Activated T-cell treated with anti-CD3 and anti-CD28 coated beads, Interleukin-2, amount 50 U/mL, for 24 hours (primary cell): ENCODE measurements around the gene TTC22.

ENCODE experiments used
- DNase-seq: peaks from one replicate; pipeline ENCODE4 v3.0.0-alpha.2; 2020
- H3K27ac Mint-ChIP-seq: 2 replicates; pipeline ENCODE4 v1.8.0; 2020; ENCODE audit warnings: mild to moderate bottlenecking, mixed read lengths
- H3K27me3 Mint-ChIP-seq: 2 replicates; pipeline ENCODE4 v1.8.0; 2020; ENCODE audit warnings: mixed read lengths
- H3K36me3 Mint-ChIP-seq: 2 replicates; pipeline ENCODE4 v1.8.0; 2020; ENCODE audit warnings: low read depth, mixed read lengths
- H3K4me1 Mint-ChIP-seq: 2 replicates; pipeline ENCODE4 v1.8.0; 2020; ENCODE audit warnings: low read depth, mixed read lengths
- H3K4me3 Mint-ChIP-seq: 2 replicates; pipeline ENCODE4 v1.8.0; 2020; ENCODE audit warnings: mild to moderate bottlenecking, moderate library complexity, mixed read lengths
- H3K9me3 Mint-ChIP-seq: 2 replicates; pipeline ENCODE4 v1.8.0; 2020; ENCODE audit warnings: mixed read lengths

The TTC22 gene

GRCh38 chr1:54800899-54801759 lies at the start of gene TTC22:
Gene TTC22, minus strand, starts transcription at chr1:54801323. Its CDS starts 160 bp downstream, at chr1:54801163.
- H3K4me1 Mint-ChIP-seq: peaks cover 64% of the 10 kb centered on the region
- H3K4me3 Mint-ChIP-seq: peak within 1 kb of the TSS; percentile 84
- H3K9me3 Mint-ChIP-seq: no peaks in the 10 kb centered on the region
- H3K27me3 Mint-ChIP-seq: no peaks in the 10 kb centered on the region
- peaks cover 7% of the 10 kb centered on the region for H3K36me3 Mint-ChIP-seq
- DNase-seq: peak; percentile 81
- H3K27ac Mint-ChIP-seq: peak within 1 kb of the TSS; percentile 94

- Mint-ChIP-seq H3K4me3 (no peak overlapping the region), H3K27ac (no peak overlapping the region), H3K9me3 (no peaks in the 10 kb centered on the region), H3K27me3 (no peaks in the 10 kb centered on the region), H3K36me3 (peaks cover 79% of the 10 kb centered on the region), H3K4me1 (no peaks in the 10 kb centered on the region)
- no peak for DNase-seq
Observed at GRCh38 chr1:54850737-54851136, 49.6 kb upstream of the TTC22 start.

GRCh38 chr1:54850069-54850730 lies 49.1 kb upstream of the TTC22 start:
- no peak overlapping the region for H3K27ac Mint-ChIP-seq
- no peaks in the 10 kb centered on the region for H3K27me3 Mint-ChIP-seq
- DNase-seq: no peak
- no peaks in the 10 kb centered on the region for H3K4me1 Mint-ChIP-seq
- H3K4me3 Mint-ChIP-seq: no peak overlapping the region
- H3K36me3 Mint-ChIP-seq: peaks cover 74% of the 10 kb centered on the region
- no peaks in the 10 kb centered on the region for H3K9me3 Mint-ChIP-seq

GRCh38 chr1:54849219-54850068 lies 48.3 kb upstream of the TTC22 start:
- Mint-ChIP-seq H3K36me3 (peaks cover 68% of the 10 kb centered on the region), H3K4me1 (no peaks in the 10 kb centered on the region), H3K4me3 (no peak overlapping the region), H3K27ac (no peak overlapping the region), H3K27me3 (no peaks in the 10 kb centered on the region), H3K9me3 (no peaks in the 10 kb centered on the region)
- DNase-seq: no peak

- H3K4me1 Mint-ChIP-seq: no peaks in the 10 kb centered on the region
Observed at GRCh38 chr1:54848134-54848948, 47.2 kb upstream of the TTC22 start.

GRCh38 chr1:54846716-54847284 lies 45.7 kb upstream of the TTC22 start:
- Mint-ChIP-seq H3K9me3 (no peaks in the 10 kb centered on the region), H3K27me3 (no peaks in the 10 kb centered on the region), H3K36me3 (peaks cover 42% of the 10 kb centered on the region), H3K4me1 (no peaks in the 10 kb centered on the region), H3K27ac (no peak overlapping the region), H3K4me3 (no peak overlapping the region)
- DNase-seq: no peak

More at GRCh38 chr1:54848134-54848948, 47.2 kb upstream of the TTC22 start:
- H3K27ac Mint-ChIP-seq: no peak overlapping the region
- no peaks in the 10 kb centered on the region for H3K27me3 Mint-ChIP-seq
- H3K36me3 Mint-ChIP-seq: peaks cover 57% of the 10 kb centered on the region
- no peak for DNase-seq
- no peaks in the 10 kb centered on the region for H3K9me3 Mint-ChIP-seq
- no peak overlapping the region for H3K4me3 Mint-ChIP-seq

GRCh38 chr1:54846301-54846700 lies 45.2 kb upstream of the TTC22 start:
- H3K27ac Mint-ChIP-seq: no peak overlapping the region
- DNase-seq: no peak
- no peaks in the 10 kb centered on the region for H3K9me3 Mint-ChIP-seq
- no peaks in the 10 kb centered on the region for H3K27me3 Mint-ChIP-seq
- no peak overlapping the region for H3K4me3 Mint-ChIP-seq
- H3K36me3 Mint-ChIP-seq: peaks cover 37% of the 10 kb centered on the region
- H3K4me1 Mint-ChIP-seq: no peaks in the 10 kb centered on the region

GRCh38 chr1:54845772-54846171 lies 44.6 kb upstream of the TTC22 start:
- Mint-ChIP-seq H3K4me3 (no peak overlapping the region), H3K4me1 (no peaks in the 10 kb centered on the region), H3K27me3 (no peaks in the 10 kb centered on the region), H3K9me3 (no peaks in the 10 kb centered on the region), H3K27ac (no peak overlapping the region), H3K36me3 (peaks cover 32% of the 10 kb centered on the region)
- no peak for DNase-seq

- H3K27me3 Mint-ChIP-seq: no peaks in the 10 kb centered on the region
- no peak for DNase-seq
- H3K36me3 Mint-ChIP-seq: peaks cover 20% of the 10 kb centered on the region
- no peak overlapping the region for H3K27ac Mint-ChIP-seq
- H3K4me1 Mint-ChIP-seq: no peaks in the 10 kb centered on the region
- H3K4me3 Mint-ChIP-seq: no peak overlapping the region
- no peaks in the 10 kb centered on the region for H3K9me3 Mint-ChIP-seq
Observed at GRCh38 chr1:54844564-54844963, 43.4 kb upstream of the TTC22 start.

GRCh38 chr1:54843449-54843848 lies 42.3 kb upstream of the TTC22 start:
- H3K9me3 Mint-ChIP-seq: no peaks in the 10 kb centered on the region
- no peak overlapping the region for H3K4me3 Mint-ChIP-seq
- no peaks in the 10 kb centered on the region for H3K4me1 Mint-ChIP-seq
- no peak for DNase-seq
- no peaks in the 10 kb centered on the region for H3K27me3 Mint-ChIP-seq
- no peak overlapping the region for H3K27ac Mint-ChIP-seq
- H3K36me3 Mint-ChIP-seq: peaks cover 8% of the 10 kb centered on the region

- H3K4me3 Mint-ChIP-seq: no peak overlapping the region
- no peaks in the 10 kb centered on the region for H3K9me3 Mint-ChIP-seq
- H3K27me3 Mint-ChIP-seq: no peaks in the 10 kb centered on the region
- H3K36me3 Mint-ChIP-seq: peaks cover 4% of the 10 kb centered on the region
- no peak for DNase-seq
- H3K4me1 Mint-ChIP-seq: no peaks in the 10 kb centered on the region
- no peak overlapping the region for H3K27ac Mint-ChIP-seq
Observed at GRCh38 chr1:54842963-54843362, 41.8 kb upstream of the TTC22 start.

GRCh38 chr1:54842206-54842915 lies 41.2 kb upstream of the TTC22 start:
- Mint-ChIP-seq H3K4me3 (no peak overlapping the region), H3K27ac (no peak overlapping the region), H3K27me3 (no peaks in the 10 kb centered on the region), H3K4me1 (no peaks in the 10 kb centered on the region), H3K36me3 (peaks cover 3% of the 10 kb centered on the region), H3K9me3 (no peaks in the 10 kb centered on the region)
- DNase-seq: no peak

- Mint-ChIP-seq H3K4me3 (no peak overlapping the region), H3K4me1 (no peaks in the 10 kb centered on the region), H3K36me3 (no peaks in the 10 kb centered on the region), H3K27me3 (no peaks in the 10 kb centered on the region), H3K27ac (no peak overlapping the region), H3K9me3 (no peaks in the 10 kb centered on the region)
- DNase-seq: no peak
Observed at GRCh38 chr1:54839824-54840223, 38.7 kb upstream of the TTC22 start.
